Islet of Langerhans (tissue), 1 donor: ENCODE data around the gene GDPGP1.
"Not testable (repeated sequence)": the region's sequence is repeated elsewhere in the genome, so short reads cannot be mapped to it uniquely, and the experiment has no call there.

Experiments
- FAIRE-seq: peaks from one replicate; lab custom pipeline; 2011; peaks lifted over from hg19 to GRCh38; lab: Jason Lieb, UNC

GDPGP1 gene

DNA sequence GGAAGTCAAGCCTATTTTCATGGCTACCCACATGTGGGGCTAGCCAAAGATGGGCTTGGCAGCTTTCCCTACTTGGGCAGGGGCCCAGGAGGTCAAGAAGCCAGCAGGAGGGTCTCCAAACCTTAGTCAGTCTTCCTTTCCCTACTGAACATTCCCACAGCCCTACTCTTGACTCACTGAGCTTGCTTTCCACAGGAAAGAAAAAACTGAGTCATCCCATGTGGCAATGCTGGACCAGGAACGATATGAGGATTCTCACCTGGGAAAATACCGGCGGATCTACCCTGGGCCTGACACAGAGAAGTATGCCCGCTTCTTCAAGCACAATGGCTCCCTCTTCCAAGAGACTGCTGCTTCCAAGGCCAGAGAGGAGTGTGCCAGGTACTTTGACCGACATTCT is 27.8 kb downstream of the GDPGP1 start:
- no peak for FAIRE-seq

DNA sequence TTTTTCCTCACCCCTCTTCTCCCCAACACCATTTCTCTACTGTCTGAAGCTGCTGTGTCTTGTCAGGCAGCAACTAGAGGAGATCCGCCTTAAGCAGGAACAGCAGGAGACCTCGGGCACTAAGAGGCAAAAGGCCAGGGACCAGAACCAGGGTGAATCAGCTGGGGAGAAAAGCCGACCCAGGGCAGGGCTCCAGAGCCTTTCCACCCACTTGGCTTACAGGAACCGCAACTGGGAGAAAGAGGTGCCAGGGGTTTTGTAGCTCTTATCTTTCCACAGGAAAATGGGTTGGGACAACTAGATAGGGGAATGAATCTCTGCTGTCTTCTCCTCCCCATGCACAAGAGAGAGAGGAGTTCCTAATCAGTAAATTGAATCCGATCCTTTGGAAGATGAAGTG is 28.4 kb downstream of the GDPGP1 start:
- no peak for FAIRE-seq

DNA sequence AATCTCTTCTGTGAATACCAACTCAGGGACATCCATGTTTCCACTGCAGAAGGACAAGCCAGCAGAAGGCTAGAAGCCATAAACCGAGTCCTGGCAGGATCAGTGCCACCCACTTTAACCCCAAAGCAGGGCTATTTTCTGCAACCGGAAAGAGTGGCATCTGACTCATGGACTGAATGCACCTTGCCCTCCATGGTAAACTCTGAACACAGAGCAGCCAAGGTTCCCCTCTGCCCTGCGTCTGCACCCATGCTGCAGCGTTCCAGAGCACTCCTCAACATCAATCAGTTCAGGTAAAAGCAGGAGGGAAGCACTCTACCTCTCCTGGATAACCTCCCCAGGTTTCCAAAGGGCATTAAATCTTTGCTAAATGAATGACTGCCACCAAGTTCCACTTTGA is 30.7 kb downstream of the GDPGP1 start:
- FAIRE-seq, result no peak

DNA sequence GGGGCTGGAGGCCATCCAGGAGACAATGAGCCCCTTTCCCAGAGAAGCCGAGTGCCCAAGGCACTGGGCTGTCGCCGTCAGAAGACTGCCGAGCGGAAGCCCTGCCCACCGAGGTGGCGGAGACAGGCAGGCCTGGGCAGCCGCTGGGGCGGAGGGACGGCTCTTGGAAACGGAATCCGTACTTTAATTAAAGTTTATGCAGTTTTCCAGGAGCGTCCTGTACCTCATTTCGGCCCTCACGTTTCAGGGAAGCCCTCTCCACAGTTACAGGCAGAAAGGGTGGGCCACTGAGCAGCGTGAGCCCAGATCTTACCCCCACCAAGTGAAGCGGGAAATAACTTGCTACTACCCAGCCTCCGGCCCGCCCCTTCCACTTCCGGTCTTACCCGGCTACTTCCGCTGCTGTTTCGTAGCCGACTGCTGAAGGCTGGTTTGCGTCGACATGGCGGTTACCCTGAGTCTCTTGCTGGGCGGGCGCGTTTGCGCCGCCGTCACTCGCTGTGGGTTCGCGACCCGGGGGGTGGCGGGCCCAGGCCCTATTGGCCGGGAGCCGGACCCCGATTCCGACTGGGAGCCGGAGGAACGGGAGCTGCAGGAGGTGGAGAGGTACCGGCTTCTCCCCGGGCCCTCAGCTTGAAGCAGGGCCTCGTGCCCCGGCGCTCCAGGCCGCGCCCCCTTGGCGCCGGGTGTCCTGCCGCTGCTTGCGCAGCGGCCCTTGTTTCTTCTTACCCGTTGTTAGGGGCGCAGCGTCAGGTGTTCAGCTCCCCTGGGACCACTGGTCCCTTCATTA is 31.5 kb downstream of the GDPGP1 start, which contains the start of gene NGRN:
Gene NGRN (plus strand): TSS at position 402 of the 790 bp plus-strand sequence. CDS start 41 bp downstream, at position 443.
- FAIRE-seq, result no peak

DNA sequence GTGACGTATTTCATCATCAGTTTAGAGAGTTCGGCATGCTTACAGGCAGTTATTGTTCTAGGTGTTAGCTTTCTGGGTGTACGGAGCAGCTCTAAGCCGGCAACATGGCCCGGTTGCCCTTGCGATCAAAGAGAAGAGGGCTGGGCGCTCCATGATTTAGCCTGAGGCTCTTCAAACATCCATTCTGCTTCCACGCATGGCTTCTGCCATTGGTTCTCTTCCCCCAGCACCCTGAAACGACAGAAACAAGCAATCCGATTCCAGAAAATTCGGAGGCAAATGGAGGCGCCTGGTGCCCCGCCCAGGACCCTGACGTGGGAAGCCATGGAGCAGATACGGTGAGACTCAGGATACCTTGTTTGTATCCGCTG is 32.0 kb downstream of the GDPGP1 start:
- FAIRE-seq, result no peak

DNA sequence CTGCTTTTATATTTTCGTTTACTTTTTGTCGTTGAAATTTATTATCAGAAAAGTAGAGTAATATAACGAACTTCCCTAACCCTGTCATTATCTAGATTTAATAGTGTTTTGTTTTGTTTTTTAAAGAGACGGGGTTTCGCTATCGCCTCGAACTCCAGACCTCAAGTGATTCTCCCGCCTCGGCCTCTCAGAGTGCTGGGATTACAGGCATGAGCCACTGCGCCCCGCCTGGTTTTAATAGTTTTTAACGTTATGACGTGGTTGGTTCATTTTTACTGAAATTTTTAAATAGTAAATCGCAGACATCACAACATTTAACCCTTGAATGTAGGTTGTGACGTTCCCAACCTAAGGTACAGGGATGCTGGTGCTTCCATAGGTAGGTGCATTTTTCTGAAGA is 32.5 kb downstream of the GDPGP1 start:
- no peak for FAIRE-seq

DNA sequence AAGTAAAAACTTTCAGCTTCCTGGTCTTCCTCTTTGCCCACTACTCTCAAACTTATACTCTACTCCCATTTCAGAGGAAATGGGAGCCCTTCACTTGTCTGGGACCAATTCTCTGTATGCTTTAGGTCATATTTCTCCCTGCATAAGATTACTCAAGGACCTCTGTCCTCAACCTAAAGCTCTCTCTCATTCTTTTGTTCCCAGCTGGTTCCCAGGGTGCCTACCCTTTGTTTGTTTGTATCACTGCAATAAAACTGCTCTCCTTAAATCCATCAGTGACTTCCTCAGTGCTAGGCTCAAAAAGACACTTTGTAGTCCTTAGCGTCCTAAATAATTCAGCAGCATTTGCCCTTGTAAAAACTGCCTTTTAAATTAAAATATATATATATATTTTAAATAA is 34.4 kb downstream of the GDPGP1 start:
- no peak for FAIRE-seq

DNA sequence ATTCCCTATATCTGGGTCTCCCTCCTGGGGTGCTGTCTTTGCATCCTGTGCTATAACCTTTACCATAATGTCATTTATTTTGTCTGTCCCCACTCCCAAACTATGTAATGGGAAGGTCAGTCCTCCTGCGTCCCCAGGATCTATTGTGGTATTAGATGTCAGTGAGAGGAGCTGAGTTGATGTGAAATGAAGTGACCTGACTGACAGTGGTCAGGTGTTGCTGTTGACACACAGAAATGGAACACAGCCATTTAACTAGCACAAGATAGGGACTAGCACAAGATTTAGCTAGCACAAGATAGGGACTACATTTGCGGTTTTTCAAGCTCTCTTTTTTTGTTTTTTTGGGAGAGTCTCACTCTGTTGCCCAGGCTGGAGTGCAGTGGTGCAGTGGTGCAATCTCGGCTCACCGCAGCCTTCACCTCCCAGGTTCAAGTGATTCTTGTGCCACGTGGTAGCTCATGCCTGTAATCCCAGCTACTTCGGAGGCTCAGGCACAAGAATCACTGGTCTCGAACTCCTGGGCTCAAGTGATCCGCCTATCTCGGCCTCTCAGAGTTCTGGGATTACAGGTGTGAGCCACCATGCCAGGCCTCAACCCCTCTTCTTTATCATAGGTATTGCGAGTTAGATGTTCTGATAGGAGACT is 36.6 kb downstream of the GDPGP1 start:
- FAIRE-seq, result no peak

DNA sequence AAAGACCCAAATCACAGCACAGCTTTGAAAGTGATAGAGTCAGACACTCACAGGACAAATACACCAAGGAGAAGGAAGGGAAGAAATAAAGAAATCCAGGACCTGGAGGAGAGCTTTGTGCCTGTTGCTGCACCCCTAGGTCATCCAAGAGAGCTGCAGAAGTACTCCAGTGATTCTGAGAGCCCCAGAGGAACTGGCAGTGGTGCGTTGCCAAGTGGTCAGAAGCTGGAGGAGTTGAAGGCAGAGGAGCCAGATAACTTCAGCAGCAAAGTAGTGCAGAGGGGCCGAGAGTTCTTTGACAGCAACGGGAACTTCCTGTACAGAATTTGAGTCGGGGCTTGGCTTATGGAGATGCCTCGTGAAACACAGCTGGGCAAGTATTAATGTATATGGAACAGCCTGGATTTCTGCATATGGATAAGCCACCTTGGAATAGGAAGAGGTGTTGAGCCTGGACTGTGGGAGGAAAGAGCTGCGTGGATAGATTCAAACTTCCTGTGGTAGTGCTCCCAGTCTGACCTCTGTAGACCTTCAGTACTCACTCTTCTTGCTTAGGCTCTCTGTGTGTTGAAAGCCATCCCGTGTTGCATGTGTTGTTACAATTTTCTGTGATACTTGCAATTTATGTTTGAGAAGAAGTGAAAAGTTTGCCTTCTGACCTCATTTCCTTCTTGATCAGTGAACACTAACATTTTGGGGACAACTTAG is 37.6 kb downstream of the GDPGP1 start:
- FAIRE-seq, result no peak

DNA sequence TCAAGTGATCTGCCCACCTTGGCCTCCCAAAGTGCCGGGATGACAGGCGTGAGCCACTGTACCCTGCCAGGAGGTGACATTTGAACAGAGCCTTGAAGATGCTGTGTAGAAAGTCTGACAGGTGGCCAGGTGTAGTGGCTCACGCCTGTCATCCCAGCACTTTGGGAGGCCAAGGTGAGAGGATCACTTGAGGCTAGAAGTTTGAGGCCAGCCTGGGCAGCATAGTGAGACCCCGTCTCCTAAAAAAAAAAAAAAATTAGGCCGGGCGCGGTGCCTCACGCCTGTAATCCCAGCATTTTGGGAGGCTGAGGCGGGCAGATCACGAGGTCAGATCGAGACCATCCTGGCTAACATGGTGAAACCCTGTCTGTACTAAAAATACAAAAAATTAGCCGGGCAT is 44.5 kb downstream of the GDPGP1 start:
- not testable (repeated sequence) for FAIRE-seq

DNA sequence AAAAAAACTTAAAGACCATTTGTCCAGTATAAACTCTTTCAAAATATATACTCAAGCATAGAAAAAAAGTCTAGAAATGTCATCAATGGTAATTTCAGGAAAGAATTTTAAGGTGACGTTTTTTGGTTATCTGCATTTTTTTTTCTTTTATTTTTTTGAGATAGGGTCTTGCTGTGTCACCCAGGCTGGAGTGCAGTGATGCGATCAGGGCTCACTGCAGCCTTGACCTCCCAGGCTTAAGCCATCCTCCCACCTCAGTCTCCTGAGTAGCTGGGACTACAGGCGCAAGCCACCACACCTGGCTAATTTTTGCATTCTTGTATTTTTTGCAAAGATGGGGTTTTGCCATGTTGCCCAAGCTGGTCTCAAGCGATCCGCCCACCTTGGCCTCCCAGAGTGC is 46.7 kb downstream of the GDPGP1 start:
- not testable (repeated sequence) for FAIRE-seq

DNA sequence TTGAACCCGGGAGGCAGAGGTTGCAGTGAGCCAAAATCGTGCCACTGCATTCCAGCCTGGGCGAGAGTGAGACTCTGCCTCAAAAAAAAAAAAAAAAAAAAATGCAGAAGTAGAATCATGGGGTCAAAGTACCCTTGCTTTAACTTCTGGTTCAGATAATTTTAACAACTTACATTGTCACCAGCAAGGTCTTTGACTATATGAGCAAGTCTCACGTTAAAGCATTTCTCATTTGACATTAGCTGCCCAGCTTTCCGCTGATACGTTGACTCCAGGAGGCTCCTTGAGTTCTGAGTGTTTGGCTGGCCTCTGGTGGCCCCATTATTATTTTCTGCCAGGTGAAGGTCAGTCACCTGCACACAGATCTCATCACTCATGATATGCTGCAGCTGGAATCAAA is 47.6 kb downstream of the GDPGP1 start:
- not testable (repeated sequence) for FAIRE-seq

DNA sequence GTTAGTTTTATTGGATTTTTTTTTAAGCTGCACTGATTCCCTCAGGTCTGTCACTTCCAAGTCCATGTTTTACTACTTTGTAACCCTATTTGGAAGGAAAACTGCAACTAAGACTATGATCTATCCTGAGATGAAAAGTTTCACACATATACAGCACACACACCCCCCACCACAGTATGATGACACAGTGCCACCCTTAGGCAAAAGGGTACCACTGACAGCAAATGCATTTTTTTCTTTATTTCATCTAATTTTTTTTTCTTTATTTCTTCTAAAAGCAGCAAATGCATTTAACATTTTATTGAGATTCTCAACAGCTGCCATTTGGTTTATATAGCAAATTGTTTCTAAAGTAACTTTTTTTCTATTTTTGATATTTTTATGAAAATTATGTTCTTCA is 52.7 kb downstream of the GDPGP1 start:
- FAIRE-seq, result no peak

DNA sequence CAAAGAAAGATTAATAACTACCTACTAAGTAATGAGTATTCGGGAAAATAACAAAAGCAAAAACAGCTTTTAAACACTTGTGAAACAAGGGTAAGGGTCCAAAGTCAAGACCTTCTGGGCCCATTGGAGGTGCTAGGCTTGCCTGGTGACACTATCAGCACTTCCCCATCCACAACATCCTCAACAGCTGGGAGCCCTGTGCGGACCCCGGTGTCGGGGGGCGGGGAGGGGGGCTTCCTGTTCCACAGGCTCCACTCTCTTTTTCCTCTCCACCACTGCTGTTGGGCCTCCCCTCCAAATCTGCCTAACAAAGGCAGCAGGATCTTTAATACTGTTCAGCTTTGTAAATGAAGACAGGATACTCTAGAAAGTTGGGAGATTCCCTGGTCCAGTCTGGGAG is 53.1 kb downstream of the GDPGP1 start:
- no peak for FAIRE-seq

DNA sequence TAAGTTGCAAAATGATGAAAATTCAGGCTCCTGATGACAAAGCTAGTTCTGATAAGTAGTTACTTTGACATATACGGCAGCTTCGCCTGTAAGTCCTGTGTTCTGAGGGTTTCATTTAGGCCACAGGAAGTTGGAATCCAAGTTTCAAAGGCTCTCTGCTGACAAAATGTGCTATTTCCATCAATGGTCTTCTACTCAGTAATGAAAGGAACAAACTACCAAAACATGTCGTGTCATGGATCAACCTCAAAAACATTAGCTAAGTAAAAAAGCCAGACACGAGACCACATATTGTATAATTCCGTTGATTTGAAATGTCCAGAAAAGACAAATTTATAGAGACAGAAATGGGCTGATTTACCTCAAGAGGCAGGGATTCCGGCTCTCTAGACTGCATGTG is 53.9 kb downstream of the GDPGP1 start:
- FAIRE-seq, result no peak

DNA sequence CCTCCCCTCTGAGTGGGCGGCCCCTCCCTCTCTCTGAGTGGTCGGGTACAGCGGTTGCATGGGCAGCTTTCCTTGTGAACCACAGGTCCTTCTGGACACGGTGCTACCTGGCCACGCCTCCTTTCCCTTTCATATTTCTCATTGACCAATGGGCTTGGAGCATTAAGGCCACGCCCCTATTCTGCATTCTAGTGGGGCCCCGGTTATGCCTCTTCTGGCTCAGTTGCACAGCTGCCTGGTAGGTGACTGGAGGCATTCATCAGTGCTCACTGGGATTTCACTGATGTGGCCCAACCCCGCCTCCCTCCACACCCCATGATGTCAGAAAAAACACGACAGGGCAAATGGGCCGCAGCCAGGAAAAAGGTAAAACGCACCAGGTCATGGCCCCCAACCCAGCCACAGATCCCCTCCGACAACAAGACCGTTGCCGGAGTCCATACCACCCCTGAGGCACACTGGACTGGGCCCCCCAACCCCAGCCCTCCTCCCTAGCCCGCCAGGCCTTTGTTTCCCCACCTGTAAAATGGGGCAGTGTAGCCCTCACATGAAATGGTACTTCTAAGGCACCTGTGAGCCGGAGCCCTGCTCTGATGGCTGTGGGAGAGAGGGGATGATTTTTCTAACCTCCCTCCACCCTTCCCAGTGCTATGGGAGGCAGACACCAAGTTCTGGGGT is 57.8 kb downstream of the GDPGP1 start:
- no peak for FAIRE-seq

DNA sequence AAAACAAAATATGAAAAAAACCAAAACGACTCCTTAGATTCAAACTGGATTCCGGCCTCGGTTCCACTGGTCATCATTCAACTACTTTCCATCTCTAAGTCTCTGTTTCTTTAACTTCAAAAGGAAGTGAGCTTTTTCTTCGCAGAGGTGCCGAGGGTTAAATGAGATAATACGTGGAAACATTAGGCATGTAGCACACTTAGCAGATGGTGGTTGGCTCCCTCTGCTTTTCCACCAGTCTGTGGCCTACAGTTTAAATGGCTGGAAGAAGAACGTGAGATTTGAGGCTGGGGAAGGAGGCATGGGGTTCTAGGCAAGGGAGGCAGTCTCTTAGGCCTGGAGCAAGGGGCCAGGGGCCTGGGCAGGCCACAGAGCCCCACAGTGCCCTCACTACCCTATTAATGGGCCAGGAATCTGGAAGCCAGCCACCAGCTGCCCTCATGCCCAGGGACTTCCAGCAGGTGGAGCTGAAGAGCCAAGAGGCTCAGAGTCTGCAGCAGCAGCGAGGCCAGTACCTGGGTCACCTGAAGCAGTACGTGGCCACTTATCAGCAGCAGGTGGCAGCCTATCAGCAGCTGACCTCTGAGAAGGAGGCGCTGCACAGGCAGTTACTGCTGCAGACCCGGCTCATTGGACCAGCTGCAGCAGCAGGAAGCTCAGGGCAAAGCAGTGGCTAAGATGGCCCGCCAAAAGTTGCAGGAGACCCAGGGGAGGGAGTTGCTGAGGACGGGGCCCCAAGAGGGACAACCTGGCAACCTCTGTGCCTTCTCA is 59.2 kb downstream of the GDPGP1 start:
- FAIRE-seq, result peak; percentile 17

DNA sequence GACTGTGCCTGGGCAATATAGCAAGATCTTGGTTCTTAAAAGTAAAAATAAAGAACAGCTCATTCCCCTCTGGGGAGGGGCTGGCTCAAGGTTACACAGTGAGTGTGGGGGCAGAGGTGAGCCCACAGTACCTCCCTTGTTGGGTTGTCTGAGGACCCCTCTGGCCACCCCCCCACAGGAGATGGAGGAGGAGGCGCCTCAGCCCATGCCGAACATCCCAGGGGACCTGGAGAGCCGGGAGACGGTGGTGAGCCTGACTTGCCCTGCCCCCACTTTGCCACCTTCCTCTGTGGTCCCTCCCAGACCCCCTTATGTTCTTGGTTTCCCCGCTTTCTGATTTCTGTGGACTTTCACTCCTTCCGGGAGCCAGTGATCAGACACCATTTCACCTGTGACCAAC is 60.1 kb downstream of the GDPGP1 start:
- FAIRE-seq, result no peak

DNA sequence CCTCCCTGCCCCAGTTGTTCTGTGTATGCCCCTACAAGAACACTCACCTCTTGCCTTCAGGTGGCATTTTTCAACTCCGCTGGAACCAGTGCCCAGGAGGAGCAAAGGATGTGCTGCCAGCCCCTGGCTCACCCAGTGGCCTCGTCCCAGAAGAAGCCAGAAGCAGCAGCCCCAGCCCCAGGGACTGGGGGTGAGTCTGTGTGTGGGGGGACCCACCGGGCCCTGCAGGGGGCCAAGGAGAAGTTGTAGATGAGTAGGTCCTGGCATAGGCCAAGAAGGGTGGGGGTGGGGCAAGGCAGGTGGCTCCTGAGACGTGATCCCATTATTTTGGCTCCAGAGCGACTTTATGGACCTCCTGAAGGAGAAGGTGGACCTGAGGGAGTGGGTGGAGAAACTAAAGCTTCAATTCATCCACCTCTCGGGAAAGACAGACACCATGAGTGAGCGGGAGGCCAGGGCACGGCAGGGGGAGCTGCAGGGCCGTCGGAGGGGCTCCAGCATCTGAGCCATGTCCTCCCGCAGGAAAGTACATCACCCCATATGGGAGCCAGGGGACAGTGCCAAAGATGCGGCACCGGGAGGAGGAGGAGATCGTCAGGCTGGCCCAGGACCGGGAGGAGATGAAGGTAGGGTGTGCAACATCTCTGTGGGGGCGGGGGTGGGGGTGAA is 60.7 kb downstream of the GDPGP1 start:
- no peak for FAIRE-seq

DNA sequence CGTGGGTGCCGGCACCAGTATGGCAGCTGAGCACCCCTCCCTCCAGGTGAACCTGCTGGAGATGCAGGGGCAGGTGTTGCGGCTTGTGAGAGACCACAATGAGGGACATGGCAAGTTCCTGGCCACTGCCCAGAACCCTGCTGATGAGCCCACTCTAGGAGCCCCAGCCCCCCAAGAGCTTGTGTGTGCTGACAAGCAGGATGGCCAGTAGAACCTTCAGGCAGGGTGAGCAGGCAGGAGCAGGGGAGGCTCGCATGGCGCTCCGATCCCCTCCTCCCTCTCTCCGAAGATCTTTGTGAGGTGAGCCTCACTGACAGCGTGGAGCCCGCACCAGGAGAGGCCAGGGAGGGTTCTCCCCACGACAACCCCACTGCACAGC is 61.2 kb downstream of the GDPGP1 start:
- FAIRE-seq, result no peak
